ENCODE measurements around the gene SNX13.
"Not testable (repeated sequence)": the region's sequence is repeated elsewhere in the genome, so short reads cannot be mapped to it uniquely, and the experiment has no call there.

The SNX13 gene

GRCh38 chr7:17844022-17844421 is 96.3 kb downstream of the SNX13 start:
- no peak for DNase-seq

GRCh38 chr7:17843041-17843440 is 97.3 kb downstream of the SNX13 start:
- DNase-seq = no peak

GRCh38 chr7:17832820-17833355 is 107.4 kb downstream of the SNX13 start:
- no peak for DNase-seq

DNA sequence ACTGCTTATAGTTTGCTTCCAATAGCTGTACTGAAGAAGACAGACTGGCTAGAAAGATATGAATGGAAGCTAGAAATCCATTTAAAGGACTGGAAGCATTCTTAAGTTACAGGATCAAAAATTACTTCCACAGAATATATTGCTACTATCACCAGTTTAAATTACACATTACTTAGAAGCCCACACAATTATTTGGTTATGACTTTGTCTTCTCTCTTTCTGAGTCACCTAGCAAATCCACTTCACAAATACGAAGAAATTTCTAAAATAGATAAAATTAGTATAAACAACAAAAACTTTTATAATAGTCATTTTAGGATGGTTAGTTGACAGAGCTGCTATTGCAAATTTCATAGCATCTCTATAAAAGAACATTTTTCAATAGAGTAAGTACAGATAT is 108.1 kb downstream of the SNX13 start:
- no peak for DNase-seq

GRCh38 chr7:17830206-17830605 is 110.1 kb downstream of the SNX13 start:
- DNase-seq = no peak

DNA sequence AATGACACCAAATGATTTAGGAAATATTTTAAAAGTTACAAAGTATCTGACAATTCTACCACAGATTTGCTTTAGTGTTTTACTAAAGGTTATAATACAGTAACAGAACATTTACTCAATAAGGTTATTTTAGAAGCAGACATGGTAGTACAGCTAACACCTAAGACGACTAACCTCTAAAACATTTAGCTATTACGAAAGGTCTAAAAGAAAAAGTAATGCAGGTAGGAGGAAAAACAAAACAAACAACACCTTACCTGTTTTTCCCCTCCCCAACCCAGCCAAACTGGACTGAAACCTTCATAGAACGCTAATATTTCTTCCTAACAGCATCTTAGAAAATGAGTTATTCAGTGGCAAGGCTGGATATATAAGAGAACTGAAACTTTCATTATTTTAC is 111.3 kb downstream of the SNX13 start:
- no peak for DNase-seq

DNA sequence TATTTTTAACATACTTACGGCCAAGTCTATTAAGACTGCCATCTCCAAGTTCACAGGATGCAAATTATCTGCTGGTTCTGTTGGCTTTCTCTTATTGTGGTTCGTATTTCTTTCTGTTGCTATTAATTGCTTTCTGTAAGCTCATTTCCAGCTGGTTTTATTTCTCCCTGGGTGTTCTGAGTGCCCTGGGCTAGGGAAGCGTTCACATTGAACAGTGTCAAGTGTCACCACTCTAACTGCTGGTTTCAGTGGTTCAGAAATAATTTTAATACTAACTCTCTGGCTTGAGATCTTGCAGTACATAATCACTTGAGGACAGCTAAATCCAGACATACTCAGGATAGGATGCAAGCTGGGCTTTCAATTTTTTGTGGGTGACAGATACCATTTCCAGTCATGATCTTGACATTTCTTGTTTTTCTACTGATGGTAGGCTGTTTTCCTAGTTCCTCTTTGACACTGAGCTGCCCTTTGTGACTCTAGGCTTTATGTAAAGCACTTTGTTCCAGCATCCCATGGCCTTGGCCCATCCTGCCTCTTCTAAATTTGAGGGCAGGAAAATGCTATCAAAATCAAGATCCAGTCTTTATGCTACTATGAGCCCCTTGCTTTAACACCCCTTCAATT is 117.6 kb downstream of the SNX13 start:
- no peak for DNase-seq

GRCh38 chr7:17816903-17817302 is 123.4 kb downstream of the SNX13 start:
- no peak for DNase-seq

- DNase-seq = no peak
Observed at GRCh38 chr7:17815318-17815717, 125.0 kb downstream of the SNX13 start.

DNA sequence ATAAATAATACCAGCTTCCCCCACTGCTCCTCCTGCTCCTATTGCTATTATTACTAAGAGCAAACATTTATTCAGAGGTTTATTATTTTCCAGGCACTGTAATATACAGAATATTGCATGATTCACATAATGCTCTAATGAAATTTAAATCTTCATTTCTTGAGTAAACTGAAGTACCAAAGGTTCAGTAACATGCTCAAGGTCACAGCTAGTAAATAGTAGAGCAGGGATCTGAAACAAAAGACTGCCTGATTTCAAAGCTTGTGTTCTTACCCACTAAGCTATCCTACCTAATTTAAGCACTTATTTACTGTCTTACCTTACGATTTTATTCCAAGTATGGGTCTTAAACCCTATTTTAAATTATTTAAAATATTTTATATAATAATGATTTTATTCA is 126.2 kb downstream of the SNX13 start:
- DNase-seq = no peak

DNA sequence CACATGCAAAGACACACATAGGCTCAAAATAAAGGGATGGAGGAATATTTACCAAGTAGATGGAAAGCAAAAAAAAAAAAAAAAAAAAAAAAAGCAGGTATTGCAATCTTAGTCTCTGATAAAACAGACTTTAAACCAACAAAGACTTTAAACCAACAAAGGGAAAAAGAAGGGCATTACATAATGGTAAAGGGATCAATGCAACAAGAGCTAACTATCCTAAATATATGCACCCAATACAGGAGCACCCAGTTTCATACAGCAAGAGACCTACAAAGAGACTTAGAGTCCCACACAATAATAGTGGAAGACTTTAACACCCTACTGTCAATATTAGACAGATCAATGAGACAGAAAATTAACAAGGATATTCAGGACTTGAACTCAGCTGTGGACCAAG is 131.1 kb downstream of the SNX13 start:
- not testable (repeated sequence) for DNase-seq

DNA sequence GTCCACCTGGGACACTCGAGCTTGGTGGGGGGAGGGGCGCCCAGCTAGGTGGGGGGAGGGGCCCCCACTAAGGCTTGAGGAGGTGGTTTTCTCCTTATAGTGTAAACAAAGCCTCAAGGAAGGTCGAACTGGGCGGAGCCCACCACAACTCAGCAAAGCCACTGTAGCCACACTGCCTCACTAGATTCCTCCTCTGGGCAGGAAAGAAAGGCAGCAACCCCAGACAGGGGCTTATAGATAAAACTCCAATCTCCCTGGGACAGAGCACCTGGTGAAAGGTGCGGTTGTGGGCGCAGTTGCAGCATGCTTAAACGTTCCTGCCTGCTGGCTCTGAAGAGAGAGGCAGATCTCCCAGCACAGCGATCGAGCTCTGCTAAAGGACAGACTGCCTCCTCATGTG is 133.1 kb downstream of the SNX13 start:
- no peak for DNase-seq

- DNase-seq = no peak
Observed at GRCh38 chr7:17806631-17807030, 133.7 kb downstream of the SNX13 start.

GRCh38 chr7:17802056-17802455 is 138.2 kb downstream of the SNX13 start:
- no peak for DNase-seq

DNA sequence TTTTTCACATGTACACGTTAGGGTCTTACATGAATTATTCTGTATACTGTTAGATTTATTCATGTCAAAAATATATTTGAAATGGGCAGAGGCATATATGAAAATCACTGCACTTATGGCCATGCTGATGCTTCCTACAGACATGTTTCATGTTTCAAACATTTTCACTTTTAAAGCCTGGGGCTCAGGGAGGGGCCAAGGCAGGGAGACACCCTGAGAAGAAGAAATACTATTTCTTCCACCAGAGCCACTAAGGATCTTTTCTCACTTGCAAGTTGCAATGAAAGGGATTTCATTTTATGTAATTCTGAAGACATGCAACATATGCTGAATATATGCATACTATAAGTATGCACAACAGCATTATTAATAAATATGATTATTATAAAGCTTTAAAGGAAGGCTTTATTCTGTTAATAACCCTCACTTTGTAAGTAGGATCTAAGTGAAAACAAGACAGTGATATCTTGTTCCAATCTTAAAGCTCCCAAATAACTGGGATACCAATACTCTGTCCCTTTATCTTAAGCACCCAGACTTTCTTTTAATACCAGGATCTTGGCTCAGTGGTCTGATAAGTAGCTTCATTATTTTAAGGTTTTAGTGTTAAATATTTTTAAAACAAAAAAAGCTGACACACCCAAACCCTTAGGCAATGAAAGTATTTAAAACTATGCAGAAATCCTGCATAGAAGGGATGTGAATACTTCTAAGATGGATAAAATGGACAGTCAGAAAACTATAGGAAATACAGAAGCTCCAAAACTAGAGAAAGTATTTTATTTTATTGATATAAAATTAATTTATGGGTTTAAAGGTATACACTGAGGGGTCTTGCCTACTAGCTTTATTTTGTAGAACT is 148.0 kb downstream of the SNX13 start:
- no peak for DNase-seq

GRCh38 chr7:17787257-17787656 is 153.0 kb downstream of the SNX13 start:
- no peak for DNase-seq

GRCh38 chr7:17786314-17786852 is 153.9 kb downstream of the SNX13 start:
- no peak for DNase-seq

DNA sequence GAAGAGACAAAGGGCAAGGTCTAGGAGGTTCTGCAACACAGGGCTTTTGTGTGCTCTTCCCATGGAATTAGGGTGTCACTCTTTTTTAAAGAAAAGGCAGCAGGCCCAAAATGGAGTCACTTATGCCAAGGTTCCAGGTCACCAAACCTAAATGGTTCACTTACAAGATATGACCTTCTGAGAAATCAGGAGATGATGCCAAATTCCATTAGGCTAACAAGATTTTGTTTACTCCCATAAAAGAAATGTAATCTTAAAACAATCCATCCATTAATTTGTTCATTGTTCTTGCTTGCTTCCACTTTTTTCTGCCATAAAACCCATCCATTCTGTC is 158.1 kb downstream of the SNX13 start:
- no peak for DNase-seq

GRCh38 chr7:17781491-17782215 is 158.6 kb downstream of the SNX13 start:
- no peak for DNase-seq

DNA sequence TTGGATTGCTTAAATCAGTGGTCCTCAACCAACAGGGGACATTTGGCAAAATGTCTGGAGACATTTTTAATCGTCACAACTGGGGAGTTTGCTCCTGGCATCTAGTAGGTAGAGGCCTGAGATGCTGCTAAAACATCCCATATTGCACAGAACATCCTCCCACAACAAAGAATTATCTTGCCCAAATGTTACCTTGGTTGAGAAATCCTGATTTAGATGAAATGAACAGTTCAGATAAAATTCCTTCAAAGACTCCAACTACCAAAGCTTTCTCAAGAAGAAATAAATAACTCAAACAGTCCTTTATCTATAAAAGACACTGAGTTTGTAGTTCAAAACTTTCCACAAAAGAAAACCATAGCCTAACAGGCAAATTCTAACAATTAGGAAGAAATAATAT is 160.9 kb downstream of the SNX13 start:
- no peak for DNase-seq

DNA sequence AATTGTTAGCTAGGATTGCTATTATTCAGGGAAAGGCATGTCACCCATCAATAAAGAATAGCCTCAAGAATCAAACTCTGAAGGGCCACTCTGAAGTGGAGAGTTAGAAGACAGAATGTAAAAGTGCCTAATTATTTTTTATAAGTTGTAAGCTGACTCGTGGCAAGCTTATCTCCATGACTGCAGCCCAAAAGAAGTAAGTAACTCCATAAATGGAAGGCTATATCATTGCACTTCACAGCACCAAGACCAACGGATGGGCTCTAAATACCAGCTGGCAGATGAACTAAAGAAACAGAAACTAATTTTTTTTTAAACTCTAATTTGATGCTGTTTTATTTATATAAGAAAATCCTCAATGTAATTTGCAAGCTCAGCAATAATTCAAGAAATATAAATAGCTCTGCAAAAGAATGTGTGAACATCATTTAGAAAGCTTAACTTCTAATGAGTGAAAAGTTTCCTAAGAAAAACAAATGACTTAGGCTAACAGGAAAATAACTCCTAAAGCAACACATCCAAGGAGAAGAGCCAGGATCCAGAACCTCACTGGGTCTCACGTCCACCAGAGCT is 165.5 kb downstream of the SNX13 start:
- DNase-seq = no peak

- DNase-seq = no peak
Observed at GRCh38 chr7:17774248-17774647, 166.0 kb downstream of the SNX13 start.

GRCh38 chr7:17773289-17773626 is 167.0 kb downstream of the SNX13 start:
- no peak for DNase-seq

All from activated gamma-delta T cell treated with Interleukin-2 at 50 U/mL for 16 hours (primary cell).